ENCODE results near the gene ERBB3. TPM values are rescaled to one million over a fixed set of nuclear protein-coding genes. Genes with fewer than 3 reads are reported as not detected.

ERBB3 gene
- total RNA-seq, 1 experiment from 2014 or later: 64.3 TPM

DNA sequence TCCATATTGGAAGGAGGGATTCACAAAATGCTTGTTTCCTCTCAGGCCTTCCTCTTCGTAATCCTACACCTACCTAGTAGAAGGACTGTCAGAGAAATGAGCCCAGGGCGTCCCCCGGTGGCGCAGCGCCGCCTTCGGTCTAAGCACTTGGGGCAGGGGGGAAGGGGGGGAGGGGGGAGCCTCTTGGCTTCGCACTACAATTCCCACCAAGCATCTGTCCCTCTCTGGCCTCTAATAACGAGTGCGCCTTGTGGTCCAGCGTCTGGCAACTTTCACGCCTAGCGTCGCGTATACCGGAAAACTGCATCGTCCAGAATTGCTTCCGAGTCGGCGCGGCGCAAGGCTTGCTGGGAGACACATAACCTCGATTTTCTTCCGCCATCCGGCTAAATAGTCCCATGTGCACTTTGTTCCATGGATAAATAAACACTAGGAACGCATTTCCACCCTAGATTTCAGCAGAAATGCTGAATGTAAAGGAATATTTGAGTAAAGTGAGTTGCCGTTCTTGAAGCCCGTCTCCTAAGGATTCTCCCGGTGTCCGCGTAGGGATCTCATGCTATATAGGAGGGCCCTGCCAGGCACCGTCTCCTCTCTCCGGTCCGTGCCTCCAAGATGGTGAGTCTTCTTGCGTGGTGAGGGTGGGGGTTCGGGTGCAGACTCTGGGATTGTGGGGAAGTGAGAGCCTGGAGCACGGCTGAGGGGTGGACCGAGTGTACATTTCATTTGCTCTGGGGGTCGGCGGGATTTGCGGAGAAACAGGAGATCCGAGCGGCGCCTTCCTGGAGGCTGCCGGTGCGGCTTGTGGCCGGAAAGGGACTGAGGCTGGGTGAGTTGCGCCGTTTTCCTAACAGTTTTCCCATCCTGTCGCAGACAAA, 38.2 kb upstream of the ERBB3 start, which contains the start of gene RPS26 (continued):
- TF ChIP-seq RORB (CRISPR knock-in tag; IDR thresholded peaks at IDR 0.05): no peak
- TF ChIP-seq, protein P1, sequence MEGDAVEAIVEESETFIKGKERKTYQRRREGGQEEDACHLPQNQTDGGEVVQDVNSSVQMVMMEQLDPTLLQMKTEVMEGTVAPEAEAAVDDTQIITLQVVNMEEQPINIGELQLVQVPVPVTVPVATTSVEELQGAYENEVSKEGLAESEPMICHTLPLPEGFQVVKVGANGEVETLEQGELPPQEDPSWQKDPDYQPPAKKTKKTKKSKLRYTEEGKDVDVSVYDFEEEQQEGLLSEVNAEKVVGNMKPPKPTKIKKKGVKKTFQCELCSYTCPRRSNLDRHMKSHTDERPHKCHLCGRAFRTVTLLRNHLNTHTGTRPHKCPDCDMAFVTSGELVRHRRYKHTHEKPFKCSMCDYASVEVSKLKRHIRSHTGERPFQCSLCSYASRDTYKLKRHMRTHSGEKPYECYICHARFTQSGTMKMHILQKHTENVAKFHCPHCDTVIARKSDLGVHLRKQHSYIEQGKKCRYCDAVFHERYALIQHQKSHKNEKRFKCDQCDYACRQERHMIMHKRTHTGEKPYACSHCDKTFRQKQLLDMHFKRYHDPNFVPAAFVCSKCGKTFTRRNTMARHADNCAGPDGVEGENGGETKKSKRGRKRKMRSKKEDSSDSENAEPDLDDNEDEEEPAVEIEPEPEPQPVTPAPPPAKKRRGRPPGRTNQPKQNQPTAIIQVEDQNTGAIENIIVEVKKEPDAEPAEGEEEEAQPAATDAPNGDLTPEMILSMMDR (IDR thresholded peaks at IDR 0.05): no peak
- TF ChIP-seq, protein P2, sequence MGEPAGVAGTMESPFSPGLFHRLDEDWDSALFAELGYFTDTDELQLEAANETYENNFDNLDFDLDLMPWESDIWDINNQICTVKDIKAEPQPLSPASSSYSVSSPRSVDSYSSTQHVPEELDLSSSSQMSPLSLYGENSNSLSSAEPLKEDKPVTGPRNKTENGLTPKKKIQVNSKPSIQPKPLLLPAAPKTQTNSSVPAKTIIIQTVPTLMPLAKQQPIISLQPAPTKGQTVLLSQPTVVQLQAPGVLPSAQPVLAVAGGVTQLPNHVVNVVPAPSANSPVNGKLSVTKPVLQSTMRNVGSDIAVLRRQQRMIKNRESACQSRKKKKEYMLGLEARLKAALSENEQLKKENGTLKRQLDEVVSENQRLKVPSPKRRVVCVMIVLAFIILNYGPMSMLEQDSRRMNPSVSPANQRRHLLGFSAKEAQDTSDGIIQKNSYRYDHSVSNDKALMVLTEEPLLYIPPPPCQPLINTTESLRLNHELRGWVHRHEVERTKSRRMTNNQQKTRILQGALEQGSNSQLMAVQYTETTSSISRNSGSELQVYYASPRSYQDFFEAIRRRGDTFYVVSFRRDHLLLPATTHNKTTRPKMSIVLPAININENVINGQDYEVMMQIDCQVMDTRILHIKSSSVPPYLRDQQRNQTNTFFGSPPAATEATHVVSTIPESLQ (CRISPR knock-in tag; IDR thresholded peaks at IDR 0.05): no peak
- no peak for TF ChIP-seq NR1H2 (CRISPR knock-in tag; IDR thresholded peaks at IDR 0.05)
- no peak for TF ChIP-seq EMX1 (CRISPR knock-in tag; IDR thresholded peaks at IDR 0.05)
- no peak for TF ChIP-seq RELA (CRISPR knock-in tag; IDR thresholded peaks at IDR 0.05; ENCODE audit: borderline replicate concordance)
- TF ChIP-seq ZBTB21 (CRISPR knock-in tag; IDR thresholded peaks at IDR 0.05; ENCODE audit: borderline replicate concordance): no peak
- TF ChIP-seq, protein P3, sequence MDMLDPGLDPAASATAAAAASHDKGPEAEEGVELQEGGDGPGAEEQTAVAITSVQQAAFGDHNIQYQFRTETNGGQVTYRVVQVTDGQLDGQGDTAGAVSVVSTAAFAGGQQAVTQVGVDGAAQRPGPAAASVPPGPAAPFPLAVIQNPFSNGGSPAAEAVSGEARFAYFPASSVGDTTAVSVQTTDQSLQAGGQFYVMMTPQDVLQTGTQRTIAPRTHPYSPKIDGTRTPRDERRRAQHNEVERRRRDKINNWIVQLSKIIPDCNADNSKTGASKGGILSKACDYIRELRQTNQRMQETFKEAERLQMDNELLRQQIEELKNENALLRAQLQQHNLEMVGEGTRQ (CRISPR knock-in tag; IDR thresholded peaks at IDR 0.05): no peak
- TF ChIP-seq, protein P4, sequence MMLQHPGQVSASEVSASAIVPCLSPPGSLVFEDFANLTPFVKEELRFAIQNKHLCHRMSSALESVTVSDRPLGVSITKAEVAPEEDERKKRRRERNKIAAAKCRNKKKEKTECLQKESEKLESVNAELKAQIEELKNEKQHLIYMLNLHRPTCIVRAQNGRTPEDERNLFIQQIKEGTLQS (CRISPR knock-in tag; conservative IDR thresholded peaks at IDR 0.05): no peak
- no peak for TF ChIP-seq ZNF232 (CRISPR knock-in tag; IDR thresholded peaks at IDR 0.05)
- TF ChIP-seq SOX15 (CRISPR knock-in tag; IDR thresholded peaks at IDR 0.05): no peak
- no peak for TF ChIP-seq KAT7 (CRISPR knock-in tag; IDR thresholded peaks at IDR 0.05; ENCODE audit: borderline replicate concordance)
- peak; percentile 26; the same call in 1 of the 2 replicates for TF ChIP-seq HMGA2 (CRISPR knock-in tag; IDR thresholded peaks at IDR 0.05)
- TF ChIP-seq SMAD4 (CRISPR knock-in tag; IDR thresholded peaks at IDR 0.05): peak; percentile 58; the same call in 1 of the 2 replicates
- no peak for TF ChIP-seq ESRRA (CRISPR knock-in tag; IDR thresholded peaks at IDR 0.05; ENCODE audit: borderline replicate concordance)
- TF ChIP-seq, protein P5, sequence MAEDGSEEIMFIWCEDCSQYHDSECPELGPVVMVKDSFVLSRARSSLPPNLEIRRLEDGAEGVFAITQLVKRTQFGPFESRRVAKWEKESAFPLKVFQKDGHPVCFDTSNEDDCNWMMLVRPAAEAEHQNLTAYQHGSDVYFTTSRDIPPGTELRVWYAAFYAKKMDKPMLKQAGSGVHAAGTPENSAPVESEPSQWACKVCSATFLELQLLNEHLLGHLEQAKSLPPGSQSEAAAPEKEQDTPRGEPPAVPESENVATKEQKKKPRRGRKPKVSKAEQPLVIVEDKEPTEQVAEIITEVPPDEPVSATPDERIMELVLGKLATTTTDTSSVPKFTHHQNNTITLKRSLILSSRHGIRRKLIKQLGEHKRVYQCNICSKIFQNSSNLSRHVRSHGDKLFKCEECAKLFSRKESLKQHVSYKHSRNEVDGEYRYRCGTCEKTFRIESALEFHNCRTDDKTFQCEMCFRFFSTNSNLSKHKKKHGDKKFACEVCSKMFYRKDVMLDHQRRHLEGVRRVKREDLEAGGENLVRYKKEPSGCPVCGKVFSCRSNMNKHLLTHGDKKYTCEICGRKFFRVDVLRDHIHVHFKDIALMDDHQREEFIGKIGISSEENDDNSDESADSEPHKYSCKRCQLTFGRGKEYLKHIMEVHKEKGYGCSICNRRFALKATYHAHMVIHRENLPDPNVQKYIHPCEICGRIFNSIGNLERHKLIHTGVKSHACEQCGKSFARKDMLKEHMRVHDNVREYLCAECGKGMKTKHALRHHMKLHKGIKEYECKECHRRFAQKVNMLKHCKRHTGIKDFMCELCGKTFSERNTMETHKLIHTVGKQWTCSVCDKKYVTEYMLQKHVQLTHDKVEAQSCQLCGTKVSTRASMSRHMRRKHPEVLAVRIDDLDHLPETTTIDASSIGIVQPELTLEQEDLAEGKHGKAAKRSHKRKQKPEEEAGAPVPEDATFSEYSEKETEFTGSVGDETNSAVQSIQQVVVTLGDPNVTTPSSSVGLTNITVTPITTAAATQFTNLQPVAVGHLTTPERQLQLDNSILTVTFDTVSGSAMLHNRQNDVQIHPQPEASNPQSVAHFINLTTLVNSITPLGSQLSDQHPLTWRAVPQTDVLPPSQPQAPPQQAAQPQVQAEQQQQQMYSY (CRISPR knock-in tag; IDR thresholded peaks at IDR 0.05): no peak
- peak; percentile 84 for TF ChIP-seq CREM (CRISPR knock-in tag; IDR thresholded peaks at IDR 0.05)
- TF ChIP-seq JUN (CRISPR knock-in tag; IDR thresholded peaks at IDR 0.05): peak; percentile 51
- TF ChIP-seq ZNF138 (CRISPR knock-in tag; conservative IDR thresholded peaks at IDR 0.05): no peak
- TF ChIP-seq SMAD3 (CRISPR knock-in tag; IDR thresholded peaks at IDR 0.05; ENCODE audit: borderline replicate concordance): 0 out of 2 replicates have a peak, but pooled peaks have one; percentile 53
- peak; percentile 97 for TF ChIP-seq NR2C2 (CRISPR knock-in tag; IDR thresholded peaks at IDR 0.05)
- TF ChIP-seq MYBL2 (CRISPR knock-in tag; IDR thresholded peaks at IDR 0.05): no peak
- TF ChIP-seq, protein P6, sequence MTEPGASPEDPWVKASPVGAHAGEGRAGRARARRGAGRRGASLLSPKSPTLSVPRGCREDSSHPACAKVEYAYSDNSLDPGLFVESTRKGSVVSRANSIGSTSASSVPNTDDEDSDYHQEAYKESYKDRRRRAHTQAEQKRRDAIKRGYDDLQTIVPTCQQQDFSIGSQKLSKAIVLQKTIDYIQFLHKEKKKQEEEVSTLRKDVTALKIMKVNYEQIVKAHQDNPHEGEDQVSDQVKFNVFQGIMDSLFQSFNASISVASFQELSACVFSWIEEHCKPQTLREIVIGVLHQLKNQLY (CRISPR knock-in tag; IDR thresholded peaks at IDR 0.05): no peak
- TF ChIP-seq, protein P7, sequence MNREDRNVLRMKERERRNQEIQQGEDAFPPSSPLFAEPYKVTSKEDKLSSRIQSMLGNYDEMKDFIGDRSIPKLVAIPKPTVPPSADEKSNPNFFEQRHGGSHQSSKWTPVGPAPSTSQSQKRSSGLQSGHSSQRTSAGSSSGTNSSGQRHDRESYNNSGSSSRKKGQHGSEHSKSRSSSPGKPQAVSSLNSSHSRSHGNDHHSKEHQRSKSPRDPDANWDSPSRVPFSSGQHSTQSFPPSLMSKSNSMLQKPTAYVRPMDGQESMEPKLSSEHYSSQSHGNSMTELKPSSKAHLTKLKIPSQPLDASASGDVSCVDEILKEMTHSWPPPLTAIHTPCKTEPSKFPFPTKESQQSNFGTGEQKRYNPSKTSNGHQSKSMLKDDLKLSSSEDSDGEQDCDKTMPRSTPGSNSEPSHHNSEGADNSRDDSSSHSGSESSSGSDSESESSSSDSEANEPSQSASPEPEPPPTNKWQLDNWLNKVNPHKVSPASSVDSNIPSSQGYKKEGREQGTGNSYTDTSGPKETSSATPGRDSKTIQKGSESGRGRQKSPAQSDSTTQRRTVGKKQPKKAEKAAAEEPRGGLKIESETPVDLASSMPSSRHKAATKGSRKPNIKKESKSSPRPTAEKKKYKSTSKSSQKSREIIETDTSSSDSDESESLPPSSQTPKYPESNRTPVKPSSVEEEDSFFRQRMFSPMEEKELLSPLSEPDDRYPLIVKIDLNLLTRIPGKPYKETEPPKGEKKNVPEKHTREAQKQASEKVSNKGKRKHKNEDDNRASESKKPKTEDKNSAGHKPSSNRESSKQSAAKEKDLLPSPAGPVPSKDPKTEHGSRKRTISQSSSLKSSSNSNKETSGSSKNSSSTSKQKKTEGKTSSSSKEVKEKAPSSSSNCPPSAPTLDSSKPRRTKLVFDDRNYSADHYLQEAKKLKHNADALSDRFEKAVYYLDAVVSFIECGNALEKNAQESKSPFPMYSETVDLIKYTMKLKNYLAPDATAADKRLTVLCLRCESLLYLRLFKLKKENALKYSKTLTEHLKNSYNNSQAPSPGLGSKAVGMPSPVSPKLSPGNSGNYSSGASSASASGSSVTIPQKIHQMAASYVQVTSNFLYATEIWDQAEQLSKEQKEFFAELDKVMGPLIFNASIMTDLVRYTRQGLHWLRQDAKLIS (CRISPR knock-in tag; IDR thresholded peaks at IDR 0.05; ENCODE audit: borderline replicate concordance): no peak
